Karpas-422 (cell line): ENCODE results near the gene TPGS2. TPM values are rescaled to one million over a fixed set of nuclear protein-coding genes. Genes with fewer than 3 reads are reported as not detected.

Experiments
- DNase-seq: peaks from one replicate; pipeline ENCODE4 v3.0.0-alpha.2; 2015
- H2AFZ ChIP-seq: fragments of 200-600 bp; sonication (generic); 2 replicates; pipeline ENCODE4 v1.6.1; 2014; ENCODE audit warnings: antibody characterized with exemption, low read length, mixed read lengths
- H3K27ac ChIP-seq: fragments of 200-600 bp; sonication (generic); 2 replicates; pipeline ENCODE4 v1.5.1; 2014; ENCODE audit warnings: mild to moderate bottlenecking, low read length, moderate library complexity
- H3K27me3 ChIP-seq: fragments of 200-600 bp; sonication (generic); 2 replicates; pipeline ENCODE4 v1.6.1; 2014; ENCODE audit warnings: low read length, mixed read lengths
- H3K36me3 ChIP-seq: fragments of 200-600 bp; sonication (generic); 2 replicates; pipeline ENCODE4 v1.6.1; 2014; ENCODE audit warnings: low read length, mixed read lengths; ENCODE audit not compliant: insufficient read depth
- H3K4me1 ChIP-seq: fragments of 200-600 bp; sonication (generic); 2 replicates; pipeline ENCODE4 v1.6.1; 2014; ENCODE audit warnings: mild to moderate bottlenecking, low read length, mixed read lengths
- H3K4me2 ChIP-seq: fragments of 200-600 bp; sonication (generic); 2 replicates; pipeline ENCODE4 v1.6.1; 2014; ENCODE audit warnings: low read length, low read depth, mild to moderate bottlenecking; ENCODE audit not compliant: poor library complexity, severe bottlenecking
- H3K4me3 ChIP-seq: fragments of 200-600 bp; sonication (generic); 2 replicates; pipeline ENCODE4 v1.5.1; 2014; ENCODE audit warnings: mild to moderate bottlenecking, antibody characterized with exemption, low read length, mixed read lengths
- H3K79me2 ChIP-seq: fragments of 200-600 bp; sonication (generic); 2 replicates; pipeline ENCODE4 v1.6.1; 2014; ENCODE audit warnings: mild to moderate bottlenecking, low read length, mixed read lengths
- H3K9ac ChIP-seq: fragments of 200-600 bp; sonication (generic); 2 replicates; pipeline ENCODE4 v1.6.0; 2014; ENCODE audit warnings: low read length
- H3K9me2 ChIP-seq: fragments of 200-600 bp; sonication (generic), shearing (Covaris generic); replicated peaks from 2 replicates; pipeline ENCODE4 v1.6.0; 2014; ENCODE audit warnings: mild to moderate bottlenecking, low read length, moderate library complexity; ENCODE audit not compliant: insufficient read depth
- H3K9me3 ChIP-seq: fragments of 300-700, 200-600 bp; sonication (generic); 2 replicates; pipeline ENCODE4 v1.6.1; 2014; ENCODE audit warnings: low read length, mixed read lengths
- H4K20me1 ChIP-seq: fragments of 200-600 bp; sonication (generic); 2 replicates; pipeline ENCODE4 v1.6.1; 2014; ENCODE audit warnings: mild to moderate bottlenecking, antibody characterized with exemption, low read length, low read depth; ENCODE audit not compliant: insufficient read depth
- total RNA-seq: library from RNA; depleted of rRNA; stranded (reverse); fragments of >200 nt; shearing (Covaris generic); gene quantifications from 2 replicates; pipeline ENCODE4 v1.2.3, GENCODE V29; 2014; ENCODE audit warnings: low replicate concordance

Gene TPGS2
- total RNA-seq, 1 experiment from 2014 or later: 160 TPM

DNA sequence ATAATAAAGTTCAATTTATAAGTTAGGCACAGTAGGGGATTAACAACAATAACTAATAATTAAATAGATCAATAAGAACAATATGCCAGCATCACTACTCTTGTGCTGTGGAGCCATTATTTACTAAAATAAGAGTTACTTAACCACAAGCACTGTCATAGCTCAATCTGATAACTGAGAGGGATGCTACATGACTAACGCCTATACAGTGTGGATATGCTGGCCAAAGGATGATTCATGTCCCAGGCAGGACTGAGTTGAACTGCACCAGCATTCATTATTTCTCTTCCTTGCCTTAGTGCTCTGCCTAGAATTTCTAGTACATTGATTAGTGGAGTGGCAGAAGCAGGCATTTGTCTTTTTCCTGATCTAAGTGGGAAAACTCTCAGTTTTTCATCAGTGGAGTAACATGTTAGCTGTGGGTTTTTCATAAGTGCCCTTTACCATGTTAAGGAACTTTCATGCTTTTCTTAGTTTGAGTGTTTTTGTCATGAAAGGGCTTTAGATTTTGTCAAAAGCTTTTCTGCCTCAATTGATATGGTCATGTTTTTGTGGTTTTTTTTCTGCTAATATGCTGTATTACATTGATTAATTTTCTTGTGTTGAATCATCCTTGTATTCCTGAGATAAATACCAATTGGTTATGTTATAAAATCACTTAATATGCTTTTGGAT lies 21.9 kb upstream of the TPGS2 start:
- Histone ChIP-seq H3K4me3 (no peak overlapping the region), H3K9me2 (no peaks in the 10 kb centered on the region), H3K4me2 (no peak overlapping the region), H3K27ac (no peak overlapping the region), H3K36me3 (peaks cover 11% of the 10 kb centered on the region), H2AFZ (no peak overlapping the region), H3K9me3 (peaks cover 9% of the 10 kb centered on the region), H3K27me3 (no peaks in the 10 kb centered on the region), H3K9ac (no peak overlapping the region), H4K20me1 (no peaks in the 10 kb centered on the region), H3K4me1 (peaks cover 5% of the 10 kb centered on the region), H3K79me2 (no peaks in the 10 kb centered on the region)
- DNase-seq: peak; percentile 31

DNA sequence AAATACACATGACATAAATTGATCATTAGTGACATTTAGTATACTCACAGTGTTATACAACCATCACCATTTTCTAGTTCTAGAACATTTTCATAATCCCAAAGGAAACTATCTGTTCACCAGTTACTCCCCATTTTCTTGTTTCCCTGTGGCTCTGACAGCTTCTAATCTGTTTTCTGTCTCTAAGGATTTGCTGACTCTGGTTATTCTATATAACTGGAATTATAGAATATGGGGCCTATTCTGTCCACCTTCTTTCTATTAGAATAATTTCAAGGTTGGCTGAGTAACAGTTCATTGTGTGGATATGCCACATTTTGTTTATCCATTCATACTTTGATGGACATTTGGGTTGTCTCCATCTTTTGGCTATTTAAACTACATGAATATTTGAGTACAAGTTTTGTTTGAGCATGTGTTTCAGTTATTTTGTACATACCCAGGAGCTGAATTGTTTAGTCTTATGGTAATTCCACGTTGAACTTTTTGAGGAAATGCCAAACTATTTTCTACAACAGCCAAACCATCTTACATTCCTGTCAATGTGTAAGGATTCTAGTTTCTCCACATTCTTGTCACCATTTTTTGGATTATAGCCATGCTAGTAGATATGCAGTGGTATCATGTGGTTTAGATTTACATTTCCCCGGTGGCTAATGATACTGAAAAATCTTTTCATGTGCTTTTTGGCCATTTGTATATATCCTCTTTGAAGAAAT lies 20.6 kb upstream of the TPGS2 start:
- H3K27ac ChIP-seq: no peak overlapping the region
- no peaks in the 10 kb centered on the region for H3K9me2 ChIP-seq
- DNase-seq: peak; percentile 22
- no peak overlapping the region for H3K9ac ChIP-seq
- H4K20me1 ChIP-seq: no peaks in the 10 kb centered on the region
- no peaks in the 10 kb centered on the region for H3K79me2 ChIP-seq
- H3K4me2 ChIP-seq: no peak overlapping the region
- H3K4me1 ChIP-seq: peaks cover 5% of the 10 kb centered on the region
- H3K27me3 ChIP-seq: no peaks in the 10 kb centered on the region
- H3K36me3 ChIP-seq: peaks cover 11% of the 10 kb centered on the region
- H3K4me3 ChIP-seq: no peak overlapping the region
- H2AFZ ChIP-seq: no peak overlapping the region
- peaks cover 9% of the 10 kb centered on the region for H3K9me3 ChIP-seq

DNA sequence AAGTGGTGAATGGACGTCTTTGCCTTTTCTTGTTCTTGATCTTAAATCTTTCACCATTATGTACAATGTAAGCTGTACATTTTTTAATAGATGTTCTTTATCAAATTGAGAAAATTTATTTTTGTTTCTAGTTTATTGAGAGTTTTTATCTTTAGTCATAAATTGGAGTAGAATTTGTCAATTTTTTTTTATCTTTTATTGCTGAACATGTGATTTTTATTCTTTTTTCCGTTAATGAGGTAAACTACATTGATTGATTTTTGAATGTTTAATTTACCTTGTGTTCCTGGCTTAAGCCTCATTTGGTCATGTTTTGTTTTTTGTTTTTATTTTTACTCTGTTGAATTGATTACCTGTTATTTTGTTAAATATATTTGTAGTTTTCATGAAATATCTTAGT lies 19.8 kb upstream of the TPGS2 start:
- no peak for DNase-seq
- H3K4me1 ChIP-seq: peaks cover 5% of the 10 kb centered on the region
- H3K27ac ChIP-seq: no peak overlapping the region
- H3K79me2 ChIP-seq: no peaks in the 10 kb centered on the region
- H3K9ac ChIP-seq: no peak overlapping the region
- no peaks in the 10 kb centered on the region for H3K9me2 ChIP-seq
- no peaks in the 10 kb centered on the region for H3K27me3 ChIP-seq
- peaks cover 9% of the 10 kb centered on the region for H3K9me3 ChIP-seq
- no peak overlapping the region for H3K4me3 ChIP-seq
- peaks cover 11% of the 10 kb centered on the region for H3K36me3 ChIP-seq
- H2AFZ ChIP-seq: no peak overlapping the region
- H4K20me1 ChIP-seq: no peaks in the 10 kb centered on the region
- no peak overlapping the region for H3K4me2 ChIP-seq

DNA sequence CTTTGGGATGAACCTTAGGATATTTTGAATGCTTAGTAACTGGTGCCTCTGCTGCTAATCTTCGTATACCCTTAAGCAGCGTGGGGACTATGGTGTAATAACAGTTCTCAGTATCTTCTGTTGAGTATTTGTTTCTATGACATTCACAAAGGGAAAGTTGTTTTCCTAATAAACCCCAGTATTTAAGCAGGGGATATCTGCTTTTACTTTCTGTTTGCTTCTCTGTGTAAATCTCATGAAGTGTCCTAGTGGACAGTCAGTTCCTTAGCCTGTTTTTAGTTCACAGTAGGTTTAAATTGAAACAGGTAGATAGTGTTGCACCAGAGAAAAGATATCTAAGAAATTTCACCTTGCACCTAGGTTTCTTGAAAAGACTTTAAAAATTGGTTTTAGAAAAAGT lies 15.0 kb upstream of the TPGS2 start:
- Histone ChIP-seq H3K27me3 (no peaks in the 10 kb centered on the region), H3K9ac (no peak overlapping the region), H3K4me2 (no peak overlapping the region), H3K4me3 (no peak overlapping the region), H3K36me3 (no peaks in the 10 kb centered on the region), H2AFZ (no peak overlapping the region), H3K9me2 (no peaks in the 10 kb centered on the region), H3K79me2 (no peaks in the 10 kb centered on the region), H3K4me1 (no peaks in the 10 kb centered on the region; the same call in 1 of the 2 replicates), H3K27ac (no peak overlapping the region), H3K9me3 (no peaks in the 10 kb centered on the region), H4K20me1 (no peaks in the 10 kb centered on the region)
- DNase-seq: no peak

DNA sequence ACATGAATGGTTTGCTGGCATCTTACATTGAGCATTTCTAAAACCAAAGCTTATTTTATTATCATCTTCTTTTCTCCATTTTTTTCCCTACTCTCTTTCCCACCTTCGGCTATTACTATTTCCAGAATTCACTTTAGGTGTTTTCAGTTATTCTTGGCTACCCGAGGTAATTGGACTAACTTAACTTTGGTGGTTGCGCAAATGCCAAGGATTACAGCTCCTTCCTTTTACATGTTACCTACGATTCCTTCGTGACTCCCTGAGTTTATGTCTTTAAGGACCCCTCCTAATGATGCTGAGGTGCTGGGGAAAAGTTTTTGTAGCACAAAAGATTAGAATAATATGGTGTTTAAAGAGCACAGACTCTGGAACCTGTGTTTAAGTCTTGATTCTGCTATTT lies 14.4 kb upstream of the TPGS2 start:
- Histone ChIP-seq H3K4me1 (no peaks in the 10 kb centered on the region; the same call in 1 of the 2 replicates), H3K27me3 (no peaks in the 10 kb centered on the region), H3K79me2 (no peaks in the 10 kb centered on the region), H3K4me3 (no peak overlapping the region), H3K27ac (no peak overlapping the region), H3K9ac (no peak overlapping the region), H3K4me2 (no peak overlapping the region), H3K36me3 (peaks cover 2% of the 10 kb centered on the region; the same call in 1 of the 2 replicates), H3K9me2 (no peaks in the 10 kb centered on the region), H4K20me1 (no peaks in the 10 kb centered on the region), H3K9me3 (no peaks in the 10 kb centered on the region), H2AFZ (no peak overlapping the region)
- no peak for DNase-seq

DNA sequence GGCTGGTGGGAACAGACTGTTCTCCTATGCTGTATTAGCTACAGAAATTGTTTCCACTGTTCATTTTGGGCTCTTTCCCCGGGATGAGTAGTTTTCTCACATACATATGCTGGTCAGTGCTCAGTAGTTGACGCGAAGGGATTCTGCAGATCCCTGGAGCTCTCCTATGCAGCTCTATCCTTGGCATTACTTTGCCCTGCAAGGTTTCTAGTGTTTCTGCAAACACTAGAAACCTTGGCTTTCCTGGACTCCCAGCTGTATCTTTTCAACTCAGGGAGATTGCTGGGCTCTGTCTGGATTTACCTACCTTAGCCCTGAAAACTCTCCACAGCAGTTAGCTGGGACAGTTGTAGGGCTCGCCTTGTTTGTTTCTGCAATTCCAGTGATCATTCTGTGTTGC lies 11.0 kb upstream of the TPGS2 start:
- Histone ChIP-seq H3K4me1 (no peaks in the 10 kb centered on the region; the same call in 1 of the 2 replicates), H3K27ac (no peak overlapping the region), H3K27me3 (no peaks in the 10 kb centered on the region), H3K79me2 (0 out of 2 replicates have a peak, but pooled peaks cover 2% of the 10 kb centered on the region), H3K9ac (no peak overlapping the region), H4K20me1 (no peaks in the 10 kb centered on the region), H3K9me3 (no peaks in the 10 kb centered on the region), H3K36me3 (peaks cover 19% of the 10 kb centered on the region), H3K4me3 (no peak overlapping the region), H3K4me2 (no peak overlapping the region), H2AFZ (no peak overlapping the region), H3K9me2 (no peaks in the 10 kb centered on the region)
- DNase-seq: peak; percentile 12

DNA sequence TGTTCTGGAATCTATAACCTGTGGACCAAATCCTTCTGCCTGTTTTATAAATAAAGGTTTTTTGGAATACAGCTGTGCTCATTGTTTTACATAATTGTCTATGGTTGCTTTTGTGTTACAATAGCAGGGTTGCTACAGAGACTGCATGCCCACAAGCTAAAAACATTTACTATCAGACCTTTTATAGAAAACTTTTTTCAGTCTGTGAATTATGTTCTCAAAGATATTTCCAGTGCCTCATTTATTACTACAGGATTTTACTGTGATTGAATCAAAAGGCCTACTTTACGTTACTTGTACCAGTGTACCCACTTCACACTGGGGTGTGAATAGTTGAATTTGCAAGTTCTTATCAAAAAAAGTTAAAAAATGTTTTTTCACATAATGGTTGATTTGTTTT lies 7.1 kb upstream of the TPGS2 start:
- DNase-seq: peak; percentile 28
- no peak overlapping the region for H3K27ac ChIP-seq
- peaks cover 19% of the 10 kb centered on the region for H3K79me2 ChIP-seq
- H3K9ac ChIP-seq: no peak overlapping the region
- H4K20me1 ChIP-seq: no peaks in the 10 kb centered on the region
- peaks cover 19% of the 10 kb centered on the region for H3K36me3 ChIP-seq
- H3K9me2 ChIP-seq: no peaks in the 10 kb centered on the region
- H3K4me1 ChIP-seq: peaks cover 24% of the 10 kb centered on the region
- H3K27me3 ChIP-seq: no peaks in the 10 kb centered on the region
- no peak overlapping the region for H3K4me2 ChIP-seq
- no peak overlapping the region for H2AFZ ChIP-seq
- H3K4me3 ChIP-seq: no peak overlapping the region
- H3K9me3 ChIP-seq: no peaks in the 10 kb centered on the region

DNA sequence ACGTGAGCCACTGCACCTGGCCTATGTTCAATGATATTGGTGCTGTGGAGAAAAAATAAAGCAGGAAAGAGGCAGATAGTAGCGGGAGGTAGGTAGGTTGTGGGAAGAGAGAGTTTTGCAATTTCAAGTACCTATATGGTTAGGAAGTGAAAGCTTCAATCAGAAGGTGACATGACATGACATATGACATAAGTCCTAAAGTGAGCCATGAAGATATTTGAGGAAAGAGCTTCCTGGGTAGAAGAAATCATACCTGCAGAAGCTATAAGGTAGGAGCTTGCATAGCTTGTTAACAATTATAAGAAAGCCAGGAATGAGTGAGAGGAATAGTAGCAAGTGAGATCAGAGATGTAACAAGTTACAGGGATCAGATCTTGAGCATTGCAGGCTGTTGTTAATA lies 4.3 kb upstream of the TPGS2 start:
- Histone ChIP-seq H2AFZ (no peak overlapping the region), H4K20me1 (no peaks in the 10 kb centered on the region), H3K36me3 (peaks cover 16% of the 10 kb centered on the region), H3K4me2 (peak overlapping the region; percentile 14), H3K79me2 (peaks cover 39% of the 10 kb centered on the region), H3K27me3 (no peaks in the 10 kb centered on the region), H3K9me3 (no peaks in the 10 kb centered on the region), H3K27ac (no peak overlapping the region), H3K4me3 (no peak overlapping the region), H3K4me1 (peaks cover 36% of the 10 kb centered on the region), H3K9me2 (no peaks in the 10 kb centered on the region), H3K9ac (no peak overlapping the region)
- peak; percentile 40 for DNase-seq
